Measurements from ENCODE around the gene PTPRD.

The PTPRD gene

GRCh38 chr9:10260501-10260900 is 352.3 kb downstream of the PTPRD start:
- DNase-seq: no peak

DNA sequence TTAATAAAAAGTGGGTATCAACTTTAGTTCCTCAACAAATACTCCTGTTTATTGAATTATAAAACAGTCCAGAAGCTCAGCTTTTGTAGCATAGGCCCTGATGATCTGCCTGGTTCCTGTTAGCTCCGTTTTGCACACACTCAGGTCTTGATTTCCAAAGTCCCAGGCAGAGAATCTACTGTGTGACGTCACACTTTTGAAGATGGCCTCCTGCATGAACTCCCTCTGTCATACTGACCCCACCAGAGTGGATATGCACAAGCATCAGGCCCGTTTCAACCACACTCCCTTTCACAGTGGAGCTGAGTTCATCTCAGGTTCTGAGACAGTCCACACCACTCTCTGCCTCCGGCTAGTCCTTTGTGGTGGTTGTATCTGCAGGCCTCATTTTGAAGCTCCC is 353.1 kb downstream of the PTPRD start:
- DNase-seq: no peak

DNA sequence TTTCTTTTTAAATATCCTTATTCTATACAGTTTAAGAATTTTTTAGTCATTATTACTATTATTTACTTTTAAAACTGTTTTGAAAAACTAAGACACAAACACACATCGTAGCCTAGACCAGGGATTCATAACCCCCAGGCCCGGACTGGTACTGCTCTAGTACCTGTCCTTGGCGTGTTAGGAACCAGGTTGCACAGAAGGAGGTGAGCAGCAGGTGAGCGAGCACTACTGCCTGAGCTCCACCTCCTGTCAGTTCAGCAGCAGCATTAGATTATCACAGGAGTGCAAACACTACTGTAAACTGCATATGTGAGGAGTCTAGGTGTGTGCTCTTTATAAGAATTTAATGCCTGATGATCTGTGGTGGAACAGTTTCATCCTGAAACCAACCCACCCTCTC is 357.0 kb downstream of the PTPRD start:
- peak; percentile 68 for DNase-seq

DNA sequence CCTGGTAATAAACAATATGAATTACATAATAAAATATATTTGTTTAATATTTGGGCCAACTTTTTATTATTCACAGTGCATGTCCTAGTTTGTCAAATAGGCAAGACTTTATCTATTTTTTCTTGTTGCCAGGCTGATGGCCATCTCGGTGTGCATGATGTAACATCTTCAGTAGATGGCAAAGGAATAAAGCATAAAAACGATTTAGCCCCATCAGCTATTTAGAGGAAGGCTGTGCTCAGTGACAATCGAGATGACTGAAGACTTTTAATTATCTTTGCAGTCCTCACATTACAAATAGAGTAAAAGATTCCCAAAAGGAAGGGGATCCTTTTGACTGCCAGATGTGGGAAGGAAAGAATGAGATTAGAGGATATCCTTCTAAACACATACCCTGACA is 358.5 kb downstream of the PTPRD start:
- DNase-seq: no peak

GRCh38 chr9:10253341-10253740 is 359.5 kb downstream of the PTPRD start:
- peak; percentile 14 for DNase-seq

DNA sequence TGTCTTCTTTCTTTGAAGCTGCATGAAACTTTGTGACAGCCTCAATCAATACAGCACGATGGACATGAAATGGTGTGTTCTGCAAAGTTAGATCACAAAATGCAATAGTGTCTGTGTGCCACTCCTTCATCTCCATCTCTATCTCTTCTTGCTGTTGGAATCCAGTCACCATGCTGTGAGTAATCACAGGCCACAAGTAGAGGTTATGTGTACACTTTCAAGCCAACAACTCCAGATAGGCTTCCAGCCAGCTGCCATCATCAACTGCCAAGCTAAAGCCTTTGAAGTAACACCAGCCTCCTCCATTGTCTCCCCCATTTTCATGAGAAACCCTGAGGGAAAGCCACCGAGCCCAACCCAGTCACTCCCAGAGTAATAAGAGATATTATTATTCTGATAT is 360.6 kb downstream of the PTPRD start:
- peak; percentile 89 for DNase-seq

DNA sequence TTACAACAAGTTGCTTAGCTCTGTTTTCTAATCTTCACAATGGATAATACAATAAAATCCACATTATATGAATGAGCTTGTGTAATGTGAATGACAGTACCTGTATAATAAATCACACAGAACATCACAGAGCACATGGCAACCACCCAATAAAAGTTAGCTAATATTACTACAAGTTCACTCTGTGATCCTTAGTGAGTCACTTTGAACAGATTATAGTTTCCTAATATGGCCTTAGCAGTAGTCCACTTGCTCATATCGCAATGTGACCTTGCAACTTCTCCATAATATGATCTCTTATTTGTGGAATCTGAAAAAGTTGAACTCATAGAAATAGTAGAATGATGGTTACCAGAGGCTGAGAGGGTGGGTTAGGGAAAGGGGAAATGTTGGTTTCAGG is 361.3 kb downstream of the PTPRD start:
- DNase-seq: peak; percentile 22

- no peak for DNase-seq
Observed at GRCh38 chr9:10250219-10250618, 362.6 kb downstream of the PTPRD start.

- no peak for DNase-seq
Observed at GRCh38 chr9:10248890-10249289, 363.9 kb downstream of the PTPRD start.

GRCh38 chr9:10242255-10242654 is 370.5 kb downstream of the PTPRD start:
- DNase-seq: peak; percentile 48

- DNase-seq: peak; percentile 42
Observed at GRCh38 chr9:10238087-10238486, 374.7 kb downstream of the PTPRD start.

GRCh38 chr9:10237584-10237983 is 375.2 kb downstream of the PTPRD start:
- no peak for DNase-seq

- no peak for DNase-seq
Observed at GRCh38 chr9:10236161-10236560, 376.6 kb downstream of the PTPRD start.

- peak; percentile 33 for DNase-seq
Observed at GRCh38 chr9:10235376-10235775, 377.4 kb downstream of the PTPRD start.

- peak; percentile 66 for DNase-seq
Observed at GRCh38 chr9:10232352-10232930, 380.4 kb downstream of the PTPRD start.

- DNase-seq: no peak
Observed at GRCh38 chr9:10230512-10230911, 382.3 kb downstream of the PTPRD start.

DNA sequence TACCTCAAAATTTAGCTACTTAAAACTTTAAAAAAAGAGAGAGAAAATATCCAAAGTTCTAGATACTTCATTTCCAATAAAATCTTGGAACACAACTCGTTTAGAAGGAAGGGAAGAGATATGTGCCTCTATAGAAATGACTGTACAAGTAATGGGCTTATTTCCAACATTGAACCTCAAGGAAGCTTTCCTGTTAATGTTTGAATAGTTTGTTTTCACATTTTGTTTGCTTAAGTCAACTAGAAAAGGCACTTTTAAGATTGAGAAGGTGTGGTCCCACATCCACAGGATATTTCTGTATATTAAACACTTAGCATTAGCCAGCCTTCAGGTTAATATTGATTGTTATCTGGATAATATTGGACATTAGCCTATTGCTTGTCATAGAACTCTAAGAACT is 384.7 kb downstream of the PTPRD start:
- DNase-seq: peak; percentile 24

DNA sequence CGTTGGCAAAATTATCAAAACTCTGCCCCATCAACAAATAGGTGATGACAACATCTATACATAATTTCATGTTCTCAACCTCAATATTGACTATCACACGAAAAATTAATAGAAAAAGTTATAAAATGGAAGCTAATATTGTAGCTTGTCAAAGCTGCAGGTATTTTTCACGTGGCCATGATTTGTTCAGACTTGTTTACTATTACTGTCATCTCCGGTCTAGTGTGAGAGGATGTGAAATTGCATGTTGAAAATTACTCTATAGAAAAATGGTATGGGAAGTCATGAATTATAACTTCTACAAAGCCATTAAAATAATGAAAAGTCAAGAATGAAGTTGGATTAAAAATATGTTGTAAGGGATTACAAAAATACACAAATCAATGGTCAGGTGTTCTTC is 385.8 kb downstream of the PTPRD start:
- DNase-seq: no peak

DNA sequence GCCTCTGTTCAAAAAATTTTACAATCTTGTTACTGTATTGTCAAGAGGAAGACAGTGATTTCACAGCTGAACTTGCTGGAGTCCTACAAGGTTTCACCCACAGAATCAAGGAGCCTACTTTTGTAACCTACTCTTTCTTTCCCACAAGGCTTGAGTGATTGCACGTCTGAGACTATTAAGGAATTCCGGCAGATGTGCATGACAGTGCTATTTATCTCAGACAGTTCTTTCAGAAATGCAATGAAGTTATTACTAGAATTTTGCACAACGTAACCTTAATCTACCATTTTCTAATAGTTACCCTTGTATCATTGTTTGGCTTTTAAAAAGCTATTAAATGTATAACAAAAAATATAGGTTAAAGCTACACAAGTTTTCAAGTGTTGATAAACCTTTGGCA is 400.1 kb downstream of the PTPRD start:
- DNase-seq: no peak

DNA sequence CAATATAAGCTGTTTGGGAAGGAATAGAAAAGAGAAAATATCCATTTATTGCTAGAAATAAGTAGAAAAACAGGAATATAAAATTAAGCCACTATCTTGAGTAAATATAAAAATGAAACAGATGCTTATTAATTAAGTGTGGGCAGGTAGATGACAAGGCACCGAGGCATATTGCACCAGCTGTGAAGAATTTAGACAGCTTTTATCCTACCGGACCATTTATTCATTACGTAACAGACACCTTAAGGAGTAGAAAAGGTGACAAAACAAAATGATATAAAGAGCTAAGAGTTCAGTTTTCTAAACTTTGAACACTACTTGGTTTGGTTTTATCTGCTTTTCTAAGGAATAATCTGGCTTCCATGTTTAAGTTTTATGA is 404.1 kb downstream of the PTPRD start:
- peak; percentile 48 for DNase-seq

DNA sequence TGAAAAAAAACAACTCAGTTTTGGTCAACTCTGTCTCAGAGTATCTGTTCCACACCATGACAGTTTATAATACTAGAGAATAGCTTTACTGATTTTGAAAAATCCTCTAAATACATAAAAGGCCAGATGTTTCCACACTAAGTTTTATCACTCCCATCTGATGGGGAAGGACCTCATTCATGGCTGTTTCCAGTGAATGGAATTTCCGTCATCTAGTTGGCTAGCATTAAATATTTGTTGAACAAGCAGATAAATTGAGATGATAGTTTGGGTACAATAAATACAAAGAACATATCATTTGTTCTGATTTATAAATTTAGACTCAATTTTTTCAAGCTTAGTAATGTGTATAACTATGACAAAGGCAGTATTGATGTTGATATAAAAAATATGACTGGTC is 408.5 kb downstream of the PTPRD start:
- DNase-seq: peak; percentile 51

- DNase-seq: peak; percentile 69
Observed at GRCh38 chr9:10173561-10173960, 439.2 kb downstream of the PTPRD start.

GRCh38 chr9:10172476-10172875 is 440.3 kb downstream of the PTPRD start:
- peak; percentile 25 for DNase-seq

DNA sequence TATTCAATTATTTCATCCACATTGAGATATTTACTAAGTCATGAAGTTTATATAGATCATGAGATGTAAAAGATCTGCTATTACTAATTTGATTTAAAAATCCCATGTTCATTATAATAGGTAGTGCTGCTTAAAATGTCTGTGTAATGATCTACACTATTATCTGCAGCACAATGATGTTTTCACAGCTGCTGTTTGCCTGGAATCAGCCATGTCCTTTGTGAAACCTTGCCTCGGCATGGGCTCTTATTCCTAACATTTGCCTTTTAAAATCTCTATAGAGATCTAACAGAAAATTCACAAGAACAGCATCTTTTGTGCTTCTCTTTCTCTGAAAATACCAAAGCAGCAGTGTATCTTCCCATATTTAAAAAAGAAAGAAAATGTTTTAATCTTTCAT is 444.6 kb downstream of the PTPRD start:
- DNase-seq: peak; percentile 90

GRCh38 chr9:10148796-10149195 is 464.0 kb downstream of the PTPRD start:
- no peak for DNase-seq

All from NCI-H69 (cell line).